HG03378 (cell line): ENCODE data around the gene WDR31.
"Not testable (repeated sequence)": the region's sequence is repeated elsewhere in the genome, so short reads cannot be mapped to it uniquely, and the experiment has no call there.

Experiments
- ATAC-seq: cut with Tn5 transposase; IDR thresholded peaks from one replicate; pipeline ENCODE4 v1.9.1; 2021; ENCODE audit warnings: mild to moderate bottlenecking, moderate library complexity; ENCODE audit not compliant: unreplicated experiment

The WDR31 gene

GRCh38 chr9:113368982-113369854, 29.1 kb upstream of the WDR31 start:
- no peak for ATAC-seq

DNA sequence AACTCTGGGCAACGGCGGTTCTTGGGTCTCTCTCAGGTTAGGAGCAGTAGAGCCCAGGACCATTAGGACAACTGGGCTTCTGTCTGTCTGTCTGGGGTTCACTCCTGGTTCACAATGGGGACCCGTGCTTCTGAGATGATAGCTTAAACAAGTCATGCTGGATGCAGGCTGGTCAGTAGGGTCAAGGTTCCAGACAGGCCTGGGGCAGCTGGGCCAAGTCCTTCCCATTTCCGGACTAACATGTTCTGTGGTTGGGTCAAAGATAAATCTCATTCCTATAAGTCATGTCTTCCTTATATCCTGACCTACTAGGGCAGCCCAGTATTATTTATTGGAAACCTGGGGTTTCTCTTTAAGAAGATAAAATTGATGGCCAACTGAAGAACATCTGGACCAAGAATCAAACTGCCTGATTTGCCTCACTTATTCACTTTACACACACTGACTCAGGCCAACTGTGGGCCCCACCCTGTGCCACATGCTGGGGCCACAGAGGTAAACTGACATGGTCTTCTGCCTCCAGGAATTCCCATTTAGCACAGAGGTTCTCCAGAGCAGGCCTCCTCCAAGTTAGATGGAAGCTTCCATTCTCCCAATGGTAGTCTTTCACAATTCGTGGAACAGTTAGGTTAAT, 28.4 kb upstream of the WDR31 start:
- no peak for ATAC-seq

DNA sequence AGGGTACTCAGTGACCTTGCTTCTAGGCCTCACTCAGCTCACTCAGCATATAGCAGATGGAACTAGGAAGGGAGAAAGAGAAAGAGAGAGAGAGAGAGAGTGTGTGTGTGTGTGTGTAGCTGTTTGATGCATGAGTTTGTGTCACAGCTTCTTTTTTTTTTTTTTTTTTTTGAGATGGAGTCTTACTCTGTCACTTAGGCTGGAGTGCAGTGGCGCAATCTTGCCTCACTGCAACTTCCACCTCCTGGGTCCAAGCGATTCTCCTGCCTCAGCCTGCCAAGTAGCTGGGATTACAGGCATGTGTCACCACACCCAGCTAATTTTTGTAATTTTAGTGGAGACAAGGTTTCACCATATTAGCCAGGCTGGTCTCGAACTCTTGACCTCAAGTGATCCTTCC, 25.6 kb upstream of the WDR31 start:
- not testable (repeated sequence) for ATAC-seq

- ATAC-seq, result no peak
Measured at GRCh38 chr9:113364951-113365350, 24.9 kb upstream of the WDR31 start.

DNA sequence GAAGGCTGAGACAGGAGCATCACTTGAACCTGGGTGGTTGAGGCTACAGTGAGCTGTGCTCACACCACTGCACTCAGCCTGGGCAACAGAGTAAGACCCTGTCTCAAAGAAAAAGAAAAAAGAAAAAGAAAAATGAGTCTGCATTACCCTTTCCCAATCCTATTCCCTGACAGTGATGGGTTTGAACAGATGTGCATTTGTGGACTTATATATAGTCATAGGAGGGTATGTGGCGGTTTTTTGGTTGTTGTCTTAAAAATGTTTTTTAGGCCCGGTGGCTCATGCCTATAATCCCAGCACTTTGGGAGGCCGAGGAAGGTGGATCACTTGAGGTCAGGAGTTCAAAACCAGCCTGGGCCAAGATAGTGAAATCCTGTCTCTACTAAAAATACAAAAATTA, 23.3 kb upstream of the WDR31 start:
- ATAC-seq, result no peak

- no peak for ATAC-seq
Measured at GRCh38 chr9:113361304-113362018, 21.4 kb upstream of the WDR31 start.

GRCh38 chr9:113360242-113360842, 20.3 kb upstream of the WDR31 start:
- no peak for ATAC-seq

- no peak for ATAC-seq
Measured at GRCh38 chr9:113359385-113359784, 19.3 kb upstream of the WDR31 start.

DNA sequence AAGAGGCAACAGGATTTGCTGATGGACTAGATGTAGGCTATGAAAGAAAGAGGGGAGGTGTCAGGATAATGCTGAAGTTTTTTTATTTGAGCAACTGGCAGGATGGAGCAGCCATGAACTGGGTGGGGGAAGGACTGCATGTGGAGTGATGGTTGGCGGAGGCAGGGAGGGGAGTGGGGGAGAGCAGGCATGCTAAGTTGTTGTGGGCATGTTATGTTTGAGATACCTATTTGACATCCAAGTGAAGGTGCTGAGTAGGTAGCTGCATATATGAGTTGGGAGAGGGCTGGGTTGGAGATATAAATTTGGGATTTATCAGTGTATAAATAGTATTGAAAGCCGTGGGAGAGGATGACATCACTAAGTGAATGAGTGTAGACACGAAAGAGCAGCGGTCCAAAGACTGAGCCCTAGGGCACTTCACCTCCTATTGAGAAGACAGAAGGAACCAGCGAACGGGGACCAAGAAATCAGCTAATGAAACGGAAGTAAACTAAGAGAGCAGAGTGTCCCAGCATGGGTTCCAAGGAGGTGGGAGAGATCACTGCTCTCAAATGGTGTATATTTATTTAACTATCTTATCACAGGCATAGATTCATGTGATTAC, 16.7 kb upstream of the WDR31 start:
- ATAC-seq, result no peak

GRCh38 chr9:113355040-113355596, 15.0 kb upstream of the WDR31 start:
- ATAC-seq, result no peak

- no peak for ATAC-seq
Measured at GRCh38 chr9:113352411-113352810, 12.3 kb upstream of the WDR31 start.

GRCh38 chr9:113352006-113352405, 11.9 kb upstream of the WDR31 start:
- no peak for ATAC-seq

DNA sequence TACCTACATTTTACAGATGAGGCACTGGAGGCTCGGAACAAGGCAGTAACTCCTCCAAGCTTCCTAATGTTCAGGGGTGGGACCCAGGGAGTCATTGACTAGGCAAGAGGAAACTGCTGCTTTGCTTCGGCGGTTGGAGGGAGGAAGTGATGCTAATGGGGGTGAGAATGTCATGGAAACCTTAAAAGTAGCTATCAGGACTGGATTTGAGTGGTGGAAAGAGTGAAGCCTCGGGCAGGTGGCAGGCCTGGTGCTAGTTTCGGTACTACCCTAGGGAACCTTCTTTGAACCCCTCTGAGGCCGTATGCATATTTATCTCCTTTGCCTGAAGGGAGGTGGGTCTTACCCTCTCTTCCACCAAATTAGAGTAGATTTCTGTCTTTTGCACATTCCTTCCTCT, 10.9 kb upstream of the WDR31 start:
- peak; percentile 42 for ATAC-seq

DNA sequence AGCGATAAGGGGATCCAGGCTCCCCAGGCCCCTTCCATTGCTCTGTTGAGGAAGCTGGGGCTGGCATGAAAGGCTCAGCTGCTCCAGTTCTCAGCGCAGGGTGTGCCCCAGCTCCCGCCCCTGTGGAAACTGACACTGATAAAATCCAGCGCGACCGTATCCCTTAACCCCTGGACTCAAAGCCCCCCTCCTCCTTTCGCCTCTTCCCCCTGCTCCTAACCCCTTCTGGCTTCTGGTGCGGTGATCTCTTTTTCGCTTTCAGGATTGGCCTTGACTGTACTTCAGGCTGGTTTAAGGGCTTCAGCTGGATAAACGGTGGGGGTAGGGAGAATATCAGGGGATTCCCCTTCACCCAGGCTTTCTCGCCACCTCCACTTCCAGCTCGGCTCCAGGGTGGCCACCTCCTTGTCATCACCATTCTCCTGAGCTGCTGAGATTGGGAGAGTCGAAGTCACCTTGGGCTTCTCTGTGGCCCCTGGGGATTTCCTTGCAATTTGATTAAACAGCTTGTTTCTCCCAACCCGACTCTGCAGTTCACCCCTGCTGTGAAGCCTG, 10.1 kb upstream of the WDR31 start:
- no peak for ATAC-seq

DNA sequence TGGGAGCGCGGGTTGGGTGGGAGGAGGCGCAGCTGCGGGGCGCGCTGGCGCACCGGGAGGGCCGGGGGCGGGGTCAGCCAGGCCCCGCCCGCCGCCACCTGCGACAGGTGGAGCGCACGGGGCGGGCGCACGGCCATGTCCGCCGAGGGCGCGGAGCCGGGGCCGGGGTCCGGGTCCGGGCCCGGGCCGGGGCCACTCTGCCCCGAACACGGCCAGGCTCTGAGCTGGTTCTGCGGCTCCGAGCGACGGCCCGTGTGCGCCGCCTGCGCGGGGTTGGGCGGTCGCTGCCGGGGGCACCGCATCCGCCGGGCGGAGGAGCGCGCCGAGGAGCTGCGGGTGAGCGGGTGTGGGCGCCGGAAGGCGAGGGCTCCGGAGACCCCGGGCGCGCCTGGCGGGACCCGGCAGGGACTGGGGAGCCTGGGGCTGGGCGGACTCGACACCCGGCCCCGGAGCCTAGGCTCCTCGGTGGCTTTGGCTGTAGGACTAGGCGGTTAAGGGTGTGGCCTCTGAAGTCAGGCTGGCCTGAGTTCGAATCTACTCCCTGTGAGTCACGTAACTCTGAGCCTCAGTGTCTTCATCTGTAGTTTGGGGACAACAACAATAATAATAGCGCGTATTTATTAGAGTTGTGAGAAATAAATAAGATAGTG, 9.5 kb upstream of the WDR31 start, which contains the start of gene BSPRY:
Gene BSPRY, plus strand, starts transcription at position 97 of the 650 bp plus-strand sequence. Its CDS starts 39 bp downstream, at position 136.
- ATAC-seq, result no peak

DNA sequence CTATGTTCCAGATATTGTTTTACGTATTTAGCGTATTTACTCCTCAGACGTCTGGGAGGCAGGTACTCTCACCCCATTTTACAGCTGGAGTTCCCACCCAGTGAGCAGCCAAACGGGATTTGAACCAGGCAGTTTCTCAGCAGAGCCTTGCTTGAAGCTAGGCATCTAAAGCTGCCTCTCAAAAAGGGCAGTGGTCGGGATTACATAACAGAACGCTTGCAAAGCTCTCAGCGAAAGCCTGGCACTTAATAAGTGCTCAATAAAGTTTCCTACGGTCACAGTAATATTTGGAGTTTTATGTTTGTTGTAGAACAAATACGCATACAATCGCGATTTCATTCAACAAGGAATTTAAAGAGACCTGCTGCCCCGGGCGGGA, 9.0 kb upstream of the WDR31 start:
- no peak for ATAC-seq

DNA sequence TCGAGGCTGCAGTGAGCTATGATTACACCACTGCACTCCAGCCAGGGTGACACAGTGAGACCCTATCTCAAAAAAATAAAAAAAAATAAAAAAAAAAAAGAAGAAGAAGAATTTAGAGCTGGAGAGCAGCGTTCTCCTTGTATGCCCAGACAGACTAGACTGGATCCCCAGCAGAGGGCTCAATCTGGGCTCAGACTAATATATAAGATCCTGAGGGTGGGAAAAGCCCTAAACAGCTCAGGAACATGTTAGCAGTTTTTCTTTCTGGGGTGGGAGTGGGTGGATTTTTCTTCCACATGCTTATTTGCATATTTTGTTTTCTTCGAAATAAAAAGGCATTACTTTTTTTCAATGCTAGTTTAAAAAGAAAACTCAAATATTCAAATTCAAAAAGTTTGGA, 8.4 kb upstream of the WDR31 start:
- no peak for ATAC-seq

GRCh38 chr9:113345671-113346070, 5.6 kb upstream of the WDR31 start:
- no peak for ATAC-seq

GRCh38 chr9:113345190-113345589, 5.1 kb upstream of the WDR31 start:
- ATAC-seq, result no peak

DNA sequence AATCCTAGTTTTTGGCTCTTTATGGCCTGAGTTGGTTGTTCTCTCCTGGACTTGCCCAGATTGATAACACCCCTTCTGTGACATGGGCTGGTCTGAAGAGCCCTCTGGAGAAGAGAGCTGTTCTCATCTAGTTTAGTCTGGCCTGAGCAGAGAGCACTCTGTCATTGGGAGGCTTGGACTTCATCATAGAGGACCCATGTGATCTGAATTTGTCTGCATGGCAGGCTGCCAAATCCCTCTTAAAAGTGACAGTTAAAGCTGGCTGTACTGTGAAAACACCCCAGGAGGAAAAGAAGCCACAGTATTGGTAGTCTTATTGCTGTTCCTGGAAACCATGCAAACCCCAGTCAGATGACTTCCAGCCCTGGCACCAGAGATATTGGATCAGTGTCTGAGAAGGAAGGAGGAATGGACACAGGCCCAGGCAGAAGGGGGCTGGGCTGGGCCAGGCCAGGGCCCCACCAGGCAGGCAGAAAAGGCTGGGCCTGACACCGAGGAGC, 3.7 kb upstream of the WDR31 start:
- no peak for ATAC-seq
